H4 (cell line): ENCODE results near the gene ARL13B. TPM values are rescaled to one million over a fixed set of nuclear protein-coding genes. Genes with fewer than 3 reads are reported as not detected.
"Not testable (repeated sequence)": the region's sequence is repeated elsewhere in the genome, so short reads cannot be mapped to it uniquely, and the experiment has no call there.

Experiments used
- DNase-seq: peaks from one replicate; pipeline ENCODE4 v3.0.0-alpha.2; 2015; ENCODE audit warnings: low spot score
- total RNA-seq: library from RNA; depleted of rRNA; stranded (reverse); fragments of >200 nt; shearing (Covaris generic); gene quantifications from 2 replicates; pipeline ENCODE4 v1.2.3, GENCODE V29; 2014; rRNA removed

ARL13B gene
- total RNA-seq: 6.8 and 8.6 TPM in 2 replicates

DNA sequence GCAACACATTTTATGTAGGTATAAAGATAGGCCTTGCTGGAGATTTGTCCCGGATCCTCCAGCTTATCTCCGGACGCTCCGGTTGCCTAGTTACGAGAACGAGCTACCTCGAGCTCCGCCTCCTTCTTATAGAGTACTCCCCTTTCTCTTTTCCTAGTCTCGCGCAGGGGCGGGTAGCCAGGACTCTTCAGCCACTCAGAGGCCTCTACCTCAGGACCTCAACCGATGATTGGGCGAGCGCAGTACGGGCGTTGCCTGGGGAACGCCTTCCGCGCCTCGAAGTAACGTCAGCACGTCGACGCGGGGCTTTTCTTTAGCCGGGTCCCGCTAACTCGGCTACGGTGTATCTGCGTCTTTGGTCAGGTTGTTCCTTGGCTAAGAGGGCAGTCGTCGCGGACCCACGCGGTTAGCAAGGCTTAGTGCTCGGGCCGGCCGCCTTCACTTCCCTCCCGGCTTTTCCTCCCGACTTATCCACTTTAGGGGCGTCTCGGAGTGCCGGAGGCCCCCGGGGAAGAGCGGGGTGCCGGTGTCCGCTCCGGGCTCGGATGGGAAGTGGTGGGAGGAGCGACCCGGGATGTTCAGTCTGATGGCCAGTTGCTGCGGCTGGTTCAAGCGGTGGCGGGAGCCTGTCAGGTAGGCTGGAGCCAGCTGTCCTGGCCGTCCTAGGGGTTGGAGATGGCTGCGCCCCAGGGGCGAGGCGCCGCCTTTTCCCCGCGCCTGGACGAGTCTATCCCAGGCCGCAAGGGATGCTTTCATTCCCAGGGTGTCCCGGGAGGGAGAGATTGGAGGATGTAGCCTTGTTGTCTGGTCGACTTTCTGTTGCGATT lies at the start of gene ARL13B:
Gene ARL13B (plus strand): TSS at position 306 of the 827 bp plus-strand sequence. CDS start 269 bp downstream, at position 575.
- peak; percentile 99 for DNase-seq

- DNase-seq: no peak
Measured at GRCh38 chr3:93931597-93932229, 48.2 kb upstream of the ARL13B start.

- no peak for DNase-seq
Measured at GRCh38 chr3:93934366-93935046, 45.4 kb upstream of the ARL13B start.

DNA sequence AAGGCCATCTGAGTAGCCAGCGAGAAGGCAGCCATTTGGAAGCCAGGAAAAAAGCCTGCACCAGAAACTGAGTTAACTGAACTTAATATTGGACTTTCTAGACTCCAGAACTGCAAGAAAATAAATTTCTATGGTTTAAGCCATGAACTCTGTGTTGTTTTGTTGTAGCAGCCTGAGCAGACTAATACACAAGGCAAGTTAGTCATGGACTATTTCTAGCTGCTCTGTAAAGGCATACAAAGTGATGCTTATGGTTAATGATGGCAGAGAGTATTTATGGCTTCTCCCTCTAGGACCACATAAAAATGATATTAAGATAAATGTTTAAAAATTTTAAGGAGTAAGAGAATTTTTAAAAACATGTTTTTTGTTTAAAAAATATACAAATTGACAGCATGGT lies 43.4 kb upstream of the ARL13B start:
- no peak for DNase-seq

DNA sequence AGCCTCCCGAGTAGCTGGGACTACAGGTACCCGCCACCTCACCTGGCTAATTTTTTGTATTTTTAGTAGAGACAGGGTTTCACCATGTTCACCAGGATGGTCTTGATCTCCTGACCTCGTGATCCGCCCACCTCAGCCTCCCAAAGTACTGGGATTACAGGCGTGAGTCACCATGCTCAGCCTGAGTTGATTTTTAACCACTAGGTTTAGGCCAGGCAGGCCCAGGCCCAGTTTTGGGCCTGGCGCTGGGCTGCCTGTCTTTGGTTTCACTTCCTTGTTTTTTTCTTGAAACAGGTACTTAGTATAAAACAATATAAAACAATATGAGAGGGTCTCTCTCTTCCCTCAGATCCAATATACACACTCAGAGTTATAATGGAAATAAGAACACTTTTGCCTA lies 42.5 kb upstream of the ARL13B start:
- not testable (repeated sequence) for DNase-seq

DNA sequence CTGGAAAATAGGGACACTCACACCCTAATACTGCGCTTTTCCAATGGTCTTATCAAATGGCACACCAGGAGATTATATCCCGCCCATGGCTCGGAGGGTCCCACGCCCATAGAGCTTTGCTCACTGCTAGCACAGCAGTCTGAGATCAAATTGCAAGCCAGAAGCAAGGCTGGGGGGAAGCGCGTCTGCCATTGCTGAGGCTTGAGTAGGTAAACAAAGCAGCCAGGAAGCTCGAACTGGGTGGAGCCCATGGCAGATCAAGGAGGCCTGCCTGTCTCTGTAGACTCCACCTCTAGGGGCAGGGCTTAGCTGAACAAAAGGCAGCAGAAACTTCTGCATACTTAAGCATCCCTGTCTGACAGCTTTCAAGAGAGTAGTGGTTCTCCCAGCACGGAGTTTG lies 30.0 kb upstream of the ARL13B start:
- peak; percentile 12 for DNase-seq

DNA sequence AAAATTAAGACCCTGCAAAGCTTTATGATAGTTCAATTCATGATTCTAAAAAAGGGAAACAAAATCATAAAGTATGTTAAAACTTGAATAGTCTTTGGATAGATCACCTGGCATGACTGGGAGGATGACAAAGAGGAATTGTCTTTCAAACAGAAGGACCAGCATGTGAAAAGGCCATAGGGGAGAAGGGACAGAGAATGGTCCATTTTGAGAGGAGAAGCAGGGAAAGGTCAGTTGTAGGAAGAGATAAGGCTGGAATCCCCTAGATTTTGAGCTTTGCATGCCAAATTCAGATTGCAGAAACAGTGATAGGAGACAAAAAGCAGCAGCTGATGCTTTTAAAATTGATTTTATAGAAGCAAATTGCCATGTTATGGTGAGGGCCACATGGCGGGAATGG lies 18.9 kb upstream of the ARL13B start:
- DNase-seq: no peak

DNA sequence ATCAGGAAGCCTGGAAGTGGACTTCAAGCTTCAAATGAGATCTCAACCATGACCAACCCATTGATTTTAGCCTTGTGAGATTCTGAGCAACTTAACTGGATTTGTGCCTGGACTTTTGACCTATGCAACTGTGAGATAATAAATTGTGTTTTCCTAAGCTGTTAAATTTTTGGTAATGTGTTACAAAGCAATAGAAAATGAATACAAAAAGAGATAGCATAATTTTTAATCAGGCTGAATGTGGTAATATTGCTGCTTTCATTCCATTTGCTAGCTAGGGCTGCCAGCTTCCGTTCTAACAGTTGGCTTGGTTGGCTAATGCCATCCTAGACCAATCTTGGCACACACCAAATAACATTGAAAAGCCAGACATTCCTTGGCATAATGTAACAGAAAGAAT lies 18.5 kb upstream of the ARL13B start:
- DNase-seq: no peak

- DNase-seq: no peak
Measured at GRCh38 chr3:93962798-93963197, 17.2 kb upstream of the ARL13B start.

DNA sequence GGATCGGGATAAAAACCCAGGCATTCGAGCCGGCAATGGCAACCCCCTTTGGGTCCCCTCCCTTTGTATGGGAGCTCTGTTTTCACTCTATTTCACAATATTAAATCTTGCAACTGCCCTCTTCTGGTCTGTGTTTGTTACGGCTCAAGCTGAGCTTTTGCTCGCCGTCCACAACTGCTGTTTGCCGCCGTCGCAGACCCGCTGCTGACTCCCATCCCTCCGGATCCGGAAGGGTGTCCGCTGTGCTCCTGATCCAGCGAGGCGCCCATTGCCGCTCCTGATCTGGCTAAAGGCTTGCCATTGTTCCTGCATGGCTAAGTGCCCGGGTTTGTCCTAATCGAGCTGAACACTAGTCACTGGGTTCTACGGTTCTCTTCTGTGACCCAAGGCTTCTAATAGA lies 14.8 kb upstream of the ARL13B start:
- not testable (repeated sequence) for DNase-seq

DNA sequence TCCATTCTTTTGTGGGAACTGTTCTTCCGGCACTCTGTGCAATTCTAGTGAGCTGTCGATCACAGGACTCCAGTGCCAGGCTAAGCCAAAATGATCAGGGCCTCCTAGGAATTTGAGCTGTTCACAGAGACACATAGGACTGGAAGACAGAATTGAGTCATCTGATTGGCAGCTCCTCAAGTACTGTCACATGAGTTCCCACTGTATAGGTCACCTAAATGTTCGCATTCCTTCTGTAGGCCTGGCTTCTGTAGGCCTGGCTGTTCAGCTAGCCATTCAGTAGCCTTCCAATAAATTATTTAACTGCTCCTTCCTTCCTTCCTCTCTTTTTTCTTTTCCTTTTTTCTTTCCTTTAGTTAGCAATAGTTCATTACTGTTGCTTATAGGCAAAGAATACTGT lies 10.5 kb upstream of the ARL13B start:
- DNase-seq: peak; percentile 7

- DNase-seq: no peak
Measured at GRCh38 chr3:93969997-93970396, 10.0 kb upstream of the ARL13B start.

DNA sequence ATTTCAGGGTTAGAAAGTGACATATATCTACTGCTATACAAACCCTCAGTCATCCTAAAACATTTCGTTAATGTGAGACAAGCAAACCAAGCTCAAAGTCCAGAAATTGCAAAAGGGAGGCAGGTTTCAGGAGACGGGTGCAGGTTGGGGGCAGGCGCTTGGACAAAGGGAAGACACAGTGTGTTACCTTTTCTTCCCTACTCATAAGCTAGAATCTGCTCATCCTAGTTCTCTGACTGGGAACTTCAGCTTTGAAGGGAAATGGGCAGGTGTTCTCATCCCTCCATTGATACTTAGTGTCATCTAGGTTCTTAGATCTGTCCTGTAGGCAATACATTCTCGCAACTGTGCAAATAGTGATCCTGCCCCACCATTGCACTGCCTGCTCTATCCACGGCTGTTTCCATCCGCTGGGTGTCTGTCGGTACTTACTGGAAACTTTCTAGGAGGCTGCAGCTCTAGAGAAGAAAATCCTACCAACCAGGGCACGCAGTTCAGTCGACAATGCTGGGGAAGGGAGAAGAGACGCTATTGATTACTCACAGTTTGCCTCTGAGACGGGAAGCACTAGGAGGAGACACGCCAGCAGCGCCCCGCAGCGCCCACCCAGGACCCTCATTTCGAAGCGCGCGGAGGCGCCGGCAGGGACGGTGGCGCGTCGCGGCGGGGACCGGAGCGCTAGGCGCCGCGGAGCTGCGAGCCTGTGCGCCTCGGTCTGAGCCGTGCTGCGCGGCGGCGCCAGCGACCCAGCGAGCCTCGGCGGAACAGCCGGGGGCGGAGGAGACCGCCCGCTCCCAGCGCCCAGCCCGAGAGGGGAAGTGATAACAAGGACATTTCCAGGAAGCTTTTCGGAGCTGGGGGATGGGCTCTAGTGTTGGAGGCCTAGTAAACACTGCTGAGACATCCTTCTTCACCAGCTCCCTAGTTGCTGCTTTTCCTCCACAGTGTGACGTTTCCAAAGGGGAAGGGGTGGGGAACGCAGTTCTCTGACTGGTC lies 6.5 kb upstream of the ARL13B start, which contains the start of gene PROS1:
Gene PROS1 (minus strand): TSS at position 766 of the 996 bp plus-strand sequence. CDS start 147 bp downstream, at position 619.
- peak; percentile 60 for DNase-seq

DNA sequence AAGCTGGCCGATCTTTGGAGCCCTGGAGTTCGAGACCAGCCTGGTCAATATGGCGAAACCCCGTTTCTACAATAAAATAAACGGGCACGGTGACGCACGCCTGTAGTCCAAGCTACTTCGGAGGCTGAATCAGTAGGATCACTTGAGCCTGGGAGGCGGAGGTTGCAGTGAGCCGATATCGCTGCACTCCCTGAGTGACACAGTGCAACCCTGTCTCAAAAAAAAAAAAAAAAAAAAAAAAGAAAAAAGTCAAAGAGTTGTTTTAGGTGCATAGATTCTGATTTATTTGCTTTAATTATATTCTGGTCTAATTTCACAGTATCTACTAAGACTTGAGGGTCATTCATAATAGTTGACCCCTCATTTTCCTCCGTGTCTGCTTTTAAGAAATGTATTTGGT lies 1.7 kb downstream of the ARL13B start:
- DNase-seq: no peak

DNA sequence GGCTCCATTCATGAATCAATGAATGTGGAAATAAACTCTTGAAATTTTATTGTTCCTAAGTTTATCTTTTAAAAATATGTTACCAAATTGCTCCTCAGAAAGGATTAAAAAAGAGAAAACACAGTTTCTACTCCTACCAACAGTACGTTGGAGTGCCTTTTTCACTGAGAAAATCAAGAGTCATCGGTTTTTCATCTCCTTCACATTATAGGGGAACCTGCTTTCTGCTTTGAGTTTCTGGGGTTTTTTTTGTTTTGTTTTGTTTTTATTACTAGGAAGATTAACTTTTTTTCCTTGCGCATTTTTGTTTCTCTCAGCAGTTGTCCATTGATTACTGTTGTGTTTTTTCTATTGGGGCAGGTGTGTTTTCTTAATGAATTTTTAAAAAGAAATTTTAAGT lies 3.5 kb downstream of the ARL13B start:
- DNase-seq: no peak

GRCh38 chr3:93984618-93985017 lies 4.7 kb downstream of the ARL13B start:
- no peak for DNase-seq

DNA sequence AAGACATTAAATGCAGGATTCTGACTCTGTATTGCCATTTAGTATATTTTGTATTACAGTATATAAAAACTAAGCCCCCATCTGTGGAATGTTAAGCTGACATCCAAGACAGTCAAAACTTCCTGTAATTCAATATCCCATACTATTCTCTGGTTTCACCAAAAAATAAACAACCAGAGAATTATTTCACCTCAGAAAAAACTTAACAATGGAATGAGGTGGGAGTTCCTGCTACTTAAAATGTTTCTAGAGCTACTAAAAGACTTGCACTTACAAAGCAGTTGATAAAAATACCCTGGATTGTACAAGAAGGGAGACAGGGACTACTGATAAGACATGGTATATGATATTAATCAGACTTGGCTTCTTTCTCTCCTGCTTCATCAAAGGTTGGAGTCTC lies 8.3 kb downstream of the ARL13B start:
- peak; percentile 14 for DNase-seq

- no peak for DNase-seq
Measured at GRCh38 chr3:93988764-93989163, 8.8 kb downstream of the ARL13B start.

DNA sequence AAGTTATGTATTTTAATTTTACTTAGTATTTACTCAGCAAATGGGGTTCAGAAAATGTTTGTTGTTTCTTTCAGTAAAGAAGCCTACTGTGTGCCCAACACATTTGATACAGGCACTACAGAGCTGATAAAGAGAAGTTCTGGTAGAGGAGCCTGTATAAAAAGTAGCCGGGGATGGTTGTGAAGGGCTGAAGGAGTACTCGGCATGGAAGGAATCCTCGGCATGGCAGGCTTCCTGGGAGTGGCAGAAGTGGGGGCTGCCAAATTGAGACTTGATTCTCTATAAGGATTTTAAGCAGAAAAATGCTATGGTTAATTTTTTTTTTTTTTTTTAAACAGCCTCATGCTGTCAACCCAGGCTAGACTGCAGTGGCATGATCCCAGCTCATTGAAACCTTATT lies 9.3 kb downstream of the ARL13B start:
- DNase-seq: no peak

DNA sequence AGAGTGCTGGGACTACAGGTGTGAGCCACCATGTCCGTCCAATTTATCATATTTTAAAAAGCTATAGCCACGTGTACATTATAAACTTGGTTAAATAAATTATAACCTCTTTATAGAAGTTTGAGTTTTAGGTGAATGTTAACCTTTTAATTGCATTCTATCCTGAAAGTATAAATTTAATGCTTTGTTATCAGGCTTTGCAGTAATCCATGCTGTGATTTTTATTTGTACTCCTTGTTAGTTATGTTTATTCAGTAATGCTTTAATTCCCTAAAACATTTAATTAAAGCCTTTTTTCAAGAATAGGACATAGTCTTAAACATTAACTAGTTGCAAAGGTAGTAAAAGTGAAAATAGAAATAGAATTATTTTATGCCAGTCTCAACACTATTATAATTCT lies 11.7 kb downstream of the ARL13B start:
- no peak for DNase-seq

DNA sequence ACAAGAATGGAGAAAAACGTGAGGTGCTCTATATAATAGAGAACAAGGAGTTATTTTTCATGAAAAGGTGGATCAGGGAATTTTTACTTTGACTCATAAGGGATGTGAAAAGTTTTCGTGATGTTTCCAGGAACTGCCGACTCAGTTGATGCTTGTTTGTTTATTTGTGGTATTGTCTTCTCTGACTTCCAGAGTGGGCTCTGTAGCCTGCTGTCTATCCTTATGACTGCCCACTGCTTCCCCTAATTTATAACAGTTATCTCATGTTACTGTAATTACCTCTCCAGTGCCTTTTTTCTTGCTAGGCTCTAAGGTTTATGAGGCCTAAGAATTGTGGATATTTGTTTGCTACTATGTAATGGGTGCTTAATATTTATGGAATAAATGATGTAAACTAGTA lies 12.3 kb downstream of the ARL13B start:
- no peak for DNase-seq
